ENCODE results near the gene PUS10.

- TF ChIP-seq, protein P1, sequence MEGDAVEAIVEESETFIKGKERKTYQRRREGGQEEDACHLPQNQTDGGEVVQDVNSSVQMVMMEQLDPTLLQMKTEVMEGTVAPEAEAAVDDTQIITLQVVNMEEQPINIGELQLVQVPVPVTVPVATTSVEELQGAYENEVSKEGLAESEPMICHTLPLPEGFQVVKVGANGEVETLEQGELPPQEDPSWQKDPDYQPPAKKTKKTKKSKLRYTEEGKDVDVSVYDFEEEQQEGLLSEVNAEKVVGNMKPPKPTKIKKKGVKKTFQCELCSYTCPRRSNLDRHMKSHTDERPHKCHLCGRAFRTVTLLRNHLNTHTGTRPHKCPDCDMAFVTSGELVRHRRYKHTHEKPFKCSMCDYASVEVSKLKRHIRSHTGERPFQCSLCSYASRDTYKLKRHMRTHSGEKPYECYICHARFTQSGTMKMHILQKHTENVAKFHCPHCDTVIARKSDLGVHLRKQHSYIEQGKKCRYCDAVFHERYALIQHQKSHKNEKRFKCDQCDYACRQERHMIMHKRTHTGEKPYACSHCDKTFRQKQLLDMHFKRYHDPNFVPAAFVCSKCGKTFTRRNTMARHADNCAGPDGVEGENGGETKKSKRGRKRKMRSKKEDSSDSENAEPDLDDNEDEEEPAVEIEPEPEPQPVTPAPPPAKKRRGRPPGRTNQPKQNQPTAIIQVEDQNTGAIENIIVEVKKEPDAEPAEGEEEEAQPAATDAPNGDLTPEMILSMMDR (IDR thresholded peaks at IDR 0.05): no peak
- TF ChIP-seq POLR2AphosphoS5 (IDR thresholded peaks at IDR 0.05) (no peak), POLR2A (IDR thresholded peaks at IDR 0.05; ENCODE audit: low read depth) (no peak), EP300 (IDR thresholded peaks at IDR 0.05) (no peak)
Observed at GRCh38 chr2:60958800-60959199, 59.3 kb downstream of the PUS10 start.

Measured in esophagus muscularis mucosa (tissue), 4 donors.